ENCODE data around the gene CETN3.

Gene CETN3

GRCh38 chr5:90409318-90410177, at the start of gene CETN3:
TSS of gene CETN3 (minus strand) at chr5:90409756. CDS start at chr5:90409661, 95 bp downstream.
- peak; percentile 93 for DNase-seq (ENCODE audit: low spot score)

- DNase-seq (ENCODE audit: low spot score): no peak
These were observed 37.4 kb upstream of the CETN3 start for GRCh38 chr5:90446961-90447360.

- DNase-seq (ENCODE audit: low spot score): no peak
These were observed 31.1 kb upstream of the CETN3 start for GRCh38 chr5:90440644-90441043.

- DNase-seq (ENCODE audit: low spot score): no peak
These were observed 28.5 kb upstream of the CETN3 start for GRCh38 chr5:90438100-90438499.

- no peak for DNase-seq (ENCODE audit: low spot score)
These were observed 28.1 kb upstream of the CETN3 start for GRCh38 chr5:90437663-90438062.

GRCh38 chr5:90434116-90434714, 24.7 kb upstream of the CETN3 start:
- peak; percentile 40 for DNase-seq (ENCODE audit: low spot score)

GRCh38 chr5:90424245-90424644, 14.7 kb upstream of the CETN3 start:
- DNase-seq (ENCODE audit: low spot score): no peak

- DNase-seq (ENCODE audit: low spot score): no peak
These were observed 11.6 kb upstream of the CETN3 start for GRCh38 chr5:90421136-90421535.

- DNase-seq (ENCODE audit: low spot score): no peak
These were observed 8.7 kb upstream of the CETN3 start for GRCh38 chr5:90418214-90418613.

- DNase-seq (ENCODE audit: low spot score): peak; percentile 1
These were observed 714 bp upstream of the CETN3 start for GRCh38 chr5:90410178-90410762.

GRCh38 chr5:90408571-90409317, 812 bp downstream of the CETN3 start:
- DNase-seq (ENCODE audit: low spot score): no peak

- no peak for DNase-seq (ENCODE audit: low spot score)
These were observed 3.1 kb downstream of the CETN3 start for GRCh38 chr5:90406466-90406865.

- no peak for DNase-seq (ENCODE audit: low spot score)
These were observed 6.9 kb downstream of the CETN3 start for GRCh38 chr5:90402521-90403255.

- no peak for DNase-seq (ENCODE audit: low spot score)
These were observed 10.3 kb downstream of the CETN3 start for GRCh38 chr5:90399251-90399650.

- DNase-seq (ENCODE audit: low spot score): no peak
These were observed 10.8 kb downstream of the CETN3 start for GRCh38 chr5:90398726-90399125.

GRCh38 chr5:90395005-90395404, 14.6 kb downstream of the CETN3 start:
- DNase-seq (ENCODE audit: low spot score): no peak

- DNase-seq (ENCODE audit: low spot score): no peak
These were observed 18.6 kb downstream of the CETN3 start for GRCh38 chr5:90390928-90391327.

- no peak for DNase-seq (ENCODE audit: low spot score)
These were observed 19.2 kb downstream of the CETN3 start for GRCh38 chr5:90390326-90390725.

GRCh38 chr5:90387508-90387907, 22.0 kb downstream of the CETN3 start:
- DNase-seq (ENCODE audit: low spot score): no peak

- no peak for DNase-seq (ENCODE audit: low spot score)
These were observed 23.4 kb downstream of the CETN3 start for GRCh38 chr5:90386099-90386710.

GRCh38 chr5:90384389-90384788, 25.2 kb downstream of the CETN3 start:
- no peak for DNase-seq (ENCODE audit: low spot score)

Measured in CD4-positive, alpha-beta T cell treated with Interleukin-15 for 4 hours (primary cell).